IPS-18a (cell line): Measurements from ENCODE around the gene MET.

Source experiments
- H3K27ac ChIP-seq: one replicate; pipeline ENCODE4 v1.5.1; 2013; ENCODE audit warnings: low read length
- H3K27me3 ChIP-seq: one replicate; pipeline ENCODE4 v1.6.1; 2013; ENCODE audit warnings: mild to moderate bottlenecking, low read length; ENCODE audit not compliant: control insufficient read depth, insufficient read depth
- H3K36me3 ChIP-seq: one replicate; pipeline ENCODE4 v1.6.1; 2013; ENCODE audit warnings: low read depth, low read length; ENCODE audit not compliant: control insufficient read depth
- H3K4me1 ChIP-seq: one replicate; pipeline ENCODE4 v1.6.1; 2013; ENCODE audit warnings: low read depth, low read length; ENCODE audit not compliant: control insufficient read depth
- H3K4me3 ChIP-seq: one replicate; pipeline ENCODE4 v1.5.1; 2013; ENCODE audit warnings: low read length
- H3K9ac ChIP-seq: one replicate; pipeline ENCODE4 v1.6.1; 2013; ENCODE audit warnings: mild to moderate bottlenecking, low read length, moderate library complexity
- H3K9me3 ChIP-seq: one replicate; pipeline ENCODE4 v1.6.1; 2013; ENCODE audit warnings: low read depth, low read length; ENCODE audit not compliant: control insufficient read depth

Gene MET

DNA sequence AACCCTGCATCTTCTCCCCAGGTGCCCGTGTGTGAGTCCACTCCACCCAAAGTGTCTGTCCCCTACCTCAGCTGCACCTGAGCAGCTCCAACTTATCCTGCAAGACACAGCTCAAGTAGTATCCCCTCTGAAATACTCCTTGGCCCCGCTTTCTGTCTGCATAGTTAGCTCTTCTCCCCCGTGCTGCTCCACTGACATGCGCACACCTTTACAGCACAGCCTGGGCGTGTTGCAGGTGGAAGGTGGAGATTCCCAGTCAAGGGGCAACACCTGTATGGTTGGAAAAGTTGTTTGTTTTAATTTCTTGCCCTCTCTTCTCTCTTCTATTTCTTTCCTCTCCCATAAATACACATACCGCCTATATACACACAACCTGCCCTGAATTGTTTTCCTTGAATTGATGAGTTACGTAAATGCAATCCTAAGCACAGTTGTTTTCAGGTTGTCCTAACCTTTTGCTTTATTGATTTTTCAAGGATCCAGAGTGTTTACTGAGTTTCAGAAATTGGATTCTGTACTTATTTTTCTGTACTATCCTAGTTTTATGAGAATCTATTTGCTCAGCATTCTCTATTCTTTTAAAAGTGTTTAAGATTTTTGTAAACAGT, 14.9 kb downstream of the MET start:
- Histone ChIP-seq H3K4me3 (no peak overlapping the region), H3K9me3 (no peaks in the 10 kb centered on the region), H3K9ac (no peak overlapping the region), H3K4me1 (peaks cover 28% of the 10 kb centered on the region), H3K27ac (no peak overlapping the region), H3K27me3 (no peaks in the 10 kb centered on the region), H3K36me3 (no peaks in the 10 kb centered on the region)

DNA sequence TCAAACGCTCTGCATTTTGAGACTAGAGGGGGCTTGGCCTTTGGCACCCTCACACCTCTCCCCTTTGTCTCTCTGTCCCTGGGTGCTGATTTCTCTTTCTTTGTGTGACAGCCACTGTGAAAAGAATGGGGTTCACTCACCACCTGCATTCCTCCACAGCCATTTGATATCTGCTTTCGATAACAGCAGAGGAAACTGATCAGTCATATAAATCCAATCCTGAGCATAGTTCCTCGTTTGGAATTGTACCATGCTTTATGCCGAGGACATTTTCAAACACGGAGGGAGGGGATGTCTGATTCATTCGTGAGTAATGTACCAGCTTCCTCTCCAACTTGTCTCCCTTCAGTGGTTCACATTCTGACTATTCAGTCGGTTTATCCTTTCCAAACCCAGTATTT, 15.8 kb downstream of the MET start:
- Histone ChIP-seq H3K4me1 (peaks cover 28% of the 10 kb centered on the region), H3K9ac (no peak overlapping the region), H3K4me3 (no peak overlapping the region), H3K27ac (no peak overlapping the region), H3K9me3 (no peaks in the 10 kb centered on the region), H3K27me3 (no peaks in the 10 kb centered on the region), H3K36me3 (no peaks in the 10 kb centered on the region)

DNA sequence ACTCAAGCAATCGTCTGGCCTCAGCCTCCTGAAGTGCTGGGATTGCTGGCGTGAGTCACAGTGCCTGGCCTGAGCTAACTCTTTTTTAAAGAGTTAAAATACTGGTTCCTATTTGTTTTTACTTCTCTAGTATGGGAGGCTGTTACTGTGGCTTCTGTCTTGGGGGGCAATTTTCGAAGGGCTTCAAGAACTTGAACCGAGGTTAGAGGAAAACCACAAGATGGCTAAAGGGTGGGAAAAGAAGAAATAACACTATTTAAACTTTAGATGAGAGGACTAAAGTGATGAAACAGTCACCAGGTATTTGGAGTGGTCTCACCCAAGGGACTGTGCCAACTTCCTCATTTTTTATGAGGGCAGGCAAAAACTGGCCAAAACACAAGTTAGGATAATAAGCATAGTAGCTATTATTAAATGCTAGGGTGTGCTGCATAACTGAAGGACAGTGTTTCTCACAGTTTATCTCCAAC, 17.8 kb downstream of the MET start:
- peaks cover 28% of the 10 kb centered on the region for H3K4me1 ChIP-seq
- no peak overlapping the region for H3K9ac ChIP-seq
- H3K27ac ChIP-seq, result no peak overlapping the region

DNA sequence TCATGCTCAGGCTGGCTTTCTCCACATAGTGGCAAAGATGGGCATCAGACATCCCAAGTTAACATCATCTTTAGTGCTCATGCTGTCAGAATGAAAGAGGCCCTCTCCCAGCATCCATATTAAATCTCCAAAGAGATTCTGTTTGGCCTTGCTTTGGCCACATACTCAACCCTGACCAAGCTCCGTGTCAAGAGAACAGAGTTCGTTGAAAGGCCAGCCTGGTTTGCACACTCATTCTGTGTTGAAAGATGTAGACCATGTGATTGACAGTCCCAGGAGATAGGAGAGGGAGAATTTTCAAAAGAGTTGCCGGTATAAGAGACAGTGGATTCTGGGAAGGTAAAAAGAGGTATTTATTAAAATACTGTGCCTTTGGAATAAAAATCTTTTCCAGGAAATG, 19.7 kb downstream of the MET start:
- Histone ChIP-seq H3K9me3 (no peaks in the 10 kb centered on the region), H3K4me1 (peaks cover 28% of the 10 kb centered on the region), H3K9ac (no peak overlapping the region), H3K36me3 (no peaks in the 10 kb centered on the region), H3K27ac (no peak overlapping the region), H3K4me3 (no peak overlapping the region), H3K27me3 (no peaks in the 10 kb centered on the region)

More for the DNA sequence above, 17.8 kb downstream of the MET start:
- Histone ChIP-seq H3K4me3 (no peak overlapping the region), H3K27me3 (no peaks in the 10 kb centered on the region), H3K36me3 (no peaks in the 10 kb centered on the region), H3K9me3 (no peaks in the 10 kb centered on the region)

DNA sequence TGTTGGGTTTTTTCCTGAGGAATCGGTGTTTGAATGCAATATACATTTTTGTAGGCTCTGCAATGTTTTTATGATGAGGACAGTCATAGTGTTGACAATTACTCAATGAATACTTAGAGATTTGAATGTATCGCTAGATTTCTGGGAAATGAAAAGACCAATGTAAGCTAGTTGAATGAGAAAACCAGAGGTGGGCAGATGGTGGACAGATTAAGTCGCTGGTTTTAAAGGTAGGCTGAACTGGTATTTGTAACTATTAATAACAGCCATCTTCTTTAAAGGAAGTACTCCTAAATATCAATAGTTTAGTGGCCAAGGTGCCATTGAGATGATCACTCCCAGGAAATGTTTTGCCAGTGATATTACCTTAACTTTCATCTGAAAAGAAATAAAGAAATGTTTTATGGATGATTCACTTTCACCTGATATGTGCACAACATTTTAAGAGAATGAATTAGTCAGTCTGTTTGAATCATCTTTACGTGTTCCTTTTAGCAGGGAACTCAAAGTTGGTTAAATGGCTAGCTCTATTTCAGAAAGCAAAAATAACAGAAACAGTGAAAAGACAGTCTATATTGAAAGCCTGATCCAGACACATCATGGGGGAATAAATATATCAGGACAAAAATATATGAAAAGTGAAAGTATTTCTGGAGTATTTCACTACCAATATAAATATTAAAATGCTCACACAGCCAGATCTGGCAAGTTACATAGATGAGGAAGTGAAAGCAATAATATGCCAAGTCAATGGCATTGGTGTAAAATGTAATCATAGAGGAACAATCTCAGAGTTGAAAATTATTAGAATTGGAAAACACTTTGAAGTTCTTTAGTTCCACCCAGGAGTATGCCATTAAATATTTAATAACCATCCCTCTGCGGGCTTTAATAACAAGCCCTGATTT, 20.7 kb downstream of the MET start:
- no peak overlapping the region for H3K4me3 ChIP-seq
- H3K27ac ChIP-seq, result no peak overlapping the region
- H3K9me3 ChIP-seq, result no peaks in the 10 kb centered on the region
- H3K27me3 ChIP-seq, result no peaks in the 10 kb centered on the region
- H3K36me3 ChIP-seq, result no peaks in the 10 kb centered on the region
- no peak overlapping the region for H3K9ac ChIP-seq
- peaks cover 20% of the 10 kb centered on the region for H3K4me1 ChIP-seq

- Histone ChIP-seq H3K36me3 (no peaks in the 10 kb centered on the region), H3K27me3 (no peaks in the 10 kb centered on the region), H3K9me3 (no peaks in the 10 kb centered on the region), H3K4me1 (no peaks in the 10 kb centered on the region), H3K27ac (no peak overlapping the region), H3K9ac (no peak overlapping the region), H3K4me3 (no peak overlapping the region)
Measured at GRCh38 chr7:116696707-116697106, 24.7 kb downstream of the MET start.

DNA sequence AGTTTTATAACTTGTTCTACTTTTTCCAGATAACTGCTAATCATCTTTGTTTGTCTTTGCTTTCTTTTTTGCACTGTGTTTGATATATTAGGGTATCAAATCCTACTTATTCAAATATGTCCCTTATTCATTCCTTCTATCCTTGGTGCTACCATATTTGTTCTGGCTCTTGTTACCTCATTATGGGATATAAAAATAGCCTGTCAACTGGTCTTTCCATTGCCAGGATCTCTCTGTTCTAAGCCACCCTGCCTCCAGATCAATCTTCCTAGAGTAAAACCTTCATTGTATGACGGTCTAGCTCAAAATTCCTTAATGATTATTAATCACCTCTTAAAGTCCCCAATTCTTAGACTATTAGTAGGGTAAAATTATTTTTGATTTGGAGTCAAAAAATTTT, 25.2 kb downstream of the MET start:
- H3K36me3 ChIP-seq, result no peaks in the 10 kb centered on the region
- H3K9ac ChIP-seq, result no peak overlapping the region
- no peaks in the 10 kb centered on the region for H3K4me1 ChIP-seq
- H3K4me3 ChIP-seq, result no peak overlapping the region
- no peaks in the 10 kb centered on the region for H3K27me3 ChIP-seq
- no peak overlapping the region for H3K27ac ChIP-seq
- no peaks in the 10 kb centered on the region for H3K9me3 ChIP-seq

DNA sequence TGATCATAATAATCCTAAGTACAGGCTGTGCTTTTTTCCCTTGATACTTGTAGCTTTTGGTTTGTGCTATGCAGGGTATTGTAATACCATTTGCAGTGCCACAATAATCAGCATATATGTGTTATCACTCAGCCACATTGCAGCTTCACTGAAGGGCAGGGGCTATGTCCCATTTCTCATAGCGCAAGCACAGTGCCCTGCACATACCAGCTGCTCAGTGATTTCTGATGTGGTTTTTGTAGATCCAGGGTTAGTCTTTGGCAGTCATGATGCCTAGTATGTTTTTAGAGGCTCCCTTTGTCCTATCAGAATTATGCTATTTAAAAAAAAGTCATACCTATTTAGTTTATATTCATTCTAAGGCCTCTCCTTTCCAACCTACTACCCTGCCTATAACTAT, 25.8 kb downstream of the MET start:
- Histone ChIP-seq H3K4me1 (no peaks in the 10 kb centered on the region), H3K27me3 (no peaks in the 10 kb centered on the region), H3K36me3 (no peaks in the 10 kb centered on the region), H3K9me3 (no peaks in the 10 kb centered on the region), H3K4me3 (no peak overlapping the region), H3K27ac (no peak overlapping the region), H3K9ac (no peak overlapping the region)

GRCh38 chr7:116698396-116698795, 26.4 kb downstream of the MET start:
- no peaks in the 10 kb centered on the region for H3K4me1 ChIP-seq
- no peaks in the 10 kb centered on the region for H3K36me3 ChIP-seq
- H3K27ac ChIP-seq, result no peak overlapping the region
- H3K9me3 ChIP-seq, result no peaks in the 10 kb centered on the region
- no peak overlapping the region for H3K4me3 ChIP-seq
- H3K27me3 ChIP-seq, result no peaks in the 10 kb centered on the region
- H3K9ac ChIP-seq, result no peak overlapping the region

DNA sequence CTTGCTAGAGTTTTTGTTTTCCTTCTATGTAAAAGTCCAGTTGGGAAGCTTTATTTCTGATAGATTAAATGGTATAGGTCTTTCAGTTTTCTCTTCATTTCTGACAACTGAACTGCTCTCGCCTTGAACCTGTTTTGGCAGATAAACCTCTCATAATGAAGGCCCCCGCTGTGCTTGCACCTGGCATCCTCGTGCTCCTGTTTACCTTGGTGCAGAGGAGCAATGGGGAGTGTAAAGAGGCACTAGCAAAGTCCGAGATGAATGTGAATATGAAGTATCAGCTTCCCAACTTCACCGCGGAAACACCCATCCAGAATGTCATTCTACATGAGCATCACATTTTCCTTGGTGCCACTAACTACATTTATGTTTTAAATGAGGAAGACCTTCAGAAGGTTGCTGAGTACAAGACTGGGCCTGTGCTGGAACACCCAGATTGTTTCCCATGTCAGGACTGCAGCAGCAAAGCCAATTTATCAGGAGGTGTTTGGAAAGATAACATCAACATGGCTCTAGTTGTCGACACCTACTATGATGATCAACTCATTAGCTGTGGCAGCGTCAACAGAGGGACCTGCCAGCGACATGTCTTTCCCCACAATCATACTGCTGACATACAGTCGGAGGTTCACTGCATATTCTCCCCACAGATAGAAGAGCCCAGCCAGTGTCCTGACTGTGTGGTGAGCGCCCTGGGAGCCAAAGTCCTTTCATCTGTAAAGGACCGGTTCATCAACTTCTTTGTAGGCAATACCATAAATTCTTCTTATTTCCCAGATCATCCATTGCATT, 27.1 kb downstream of the MET start:
- no peak overlapping the region for H3K9ac ChIP-seq
- H3K36me3 ChIP-seq, result no peaks in the 10 kb centered on the region
- H3K9me3 ChIP-seq, result no peaks in the 10 kb centered on the region
- no peak overlapping the region for H3K27ac ChIP-seq
- no peak overlapping the region for H3K4me3 ChIP-seq
- H3K27me3 ChIP-seq, result no peaks in the 10 kb centered on the region
- no peaks in the 10 kb centered on the region for H3K4me1 ChIP-seq

DNA sequence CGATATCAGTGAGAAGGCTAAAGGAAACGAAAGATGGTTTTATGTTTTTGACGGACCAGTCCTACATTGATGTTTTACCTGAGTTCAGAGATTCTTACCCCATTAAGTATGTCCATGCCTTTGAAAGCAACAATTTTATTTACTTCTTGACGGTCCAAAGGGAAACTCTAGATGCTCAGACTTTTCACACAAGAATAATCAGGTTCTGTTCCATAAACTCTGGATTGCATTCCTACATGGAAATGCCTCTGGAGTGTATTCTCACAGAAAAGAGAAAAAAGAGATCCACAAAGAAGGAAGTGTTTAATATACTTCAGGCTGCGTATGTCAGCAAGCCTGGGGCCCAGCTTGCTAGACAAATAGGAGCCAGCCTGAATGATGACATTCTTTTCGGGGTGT, 27.7 kb downstream of the MET start:
- H3K27me3 ChIP-seq, result no peaks in the 10 kb centered on the region
- no peak overlapping the region for H3K9ac ChIP-seq
- H3K4me1 ChIP-seq, result no peaks in the 10 kb centered on the region
- H3K9me3 ChIP-seq, result no peaks in the 10 kb centered on the region
- no peaks in the 10 kb centered on the region for H3K36me3 ChIP-seq
- no peak overlapping the region for H3K27ac ChIP-seq
- H3K4me3 ChIP-seq, result no peak overlapping the region
